ENCODE measurements around the gene DDX27. TPM values are rescaled to one million over a fixed set of nuclear protein-coding genes. Genes with fewer than 3 reads are reported as not detected.
A peak's percentile ranks its signal among the peaks of the same experiment; 100 is the strongest.

Gene DDX27
- polyA plus RNA-seq, 1 experiment, result 31.9 TPM

GRCh38 chr20:49234831-49235230, 15.6 kb downstream of the DDX27 start:
- DNase-seq (ENCODE audit: low read depth), result no peak
- ChIA-PET CTCF (interaction anchor here (0.6 to 2.5 kb wide), 2 partner anchors 11 to 240 kb away, joined by 3 to 7 read pairs; no protein-coding TSS in a partner anchor), POLR2A (no interaction called here)
- Histone ChIP-seq H3K36me3 (ENCODE audit: control insufficient read depth, insufficient read depth, low read length) (peaks cover 32% of the 10 kb centered on the region), H3K4me3 (ENCODE audit: low read depth, low read length) (no peak overlapping the region), H3K27me3 (ENCODE audit: control insufficient read depth, insufficient read depth, low read length) (no peaks in the 10 kb centered on the region)
- no peak for TF ChIP-seq CTCF (IDR thresholded peaks at IDR 0.05; ENCODE audit: insufficient read depth, low read depth, low read length)

DNA sequence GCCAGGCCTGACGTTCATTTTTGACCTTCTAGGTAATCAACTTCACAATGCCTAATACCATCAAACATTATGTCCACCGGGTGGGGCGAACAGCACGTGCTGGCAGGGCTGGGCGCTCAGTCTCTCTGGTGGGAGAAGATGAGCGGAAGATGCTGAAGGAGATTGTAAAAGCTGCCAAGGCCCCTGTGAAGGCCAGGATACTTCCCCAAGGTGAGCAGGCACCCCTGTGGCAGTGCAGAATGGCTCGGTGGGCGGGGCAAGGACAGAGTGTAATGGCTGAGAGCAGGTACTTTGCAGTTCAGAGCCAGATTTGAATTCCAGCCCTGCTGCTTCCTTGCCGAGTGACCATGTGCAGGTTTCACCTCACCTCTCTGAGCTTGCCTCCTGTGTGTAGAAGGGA, 17.1 kb downstream of the DDX27 start:
- TF ChIP-seq CTCF (IDR thresholded peaks at IDR 0.05; ENCODE audit: insufficient read depth, low read depth, low read length), result no peak
- POLR2A ChIA-PET, result no interaction called here
- H3K4me3 ChIP-seq (ENCODE audit: low read depth, low read length), result no peak overlapping the region
- H3K36me3 ChIP-seq (ENCODE audit: control insufficient read depth, insufficient read depth, low read length), result peaks cover 25% of the 10 kb centered on the region
- H3K27me3 ChIP-seq (ENCODE audit: control insufficient read depth, insufficient read depth, low read length), result no peaks in the 10 kb centered on the region
- no peak for DNase-seq (ENCODE audit: low read depth)
- CTCF ChIA-PET, result interaction anchor here (0.7 to 2.3 kb wide), 3 partner anchors 10 to 112 kb away, joined by 3 to 24 read pairs (median 4); no protein-coding TSS in a partner anchor

DNA sequence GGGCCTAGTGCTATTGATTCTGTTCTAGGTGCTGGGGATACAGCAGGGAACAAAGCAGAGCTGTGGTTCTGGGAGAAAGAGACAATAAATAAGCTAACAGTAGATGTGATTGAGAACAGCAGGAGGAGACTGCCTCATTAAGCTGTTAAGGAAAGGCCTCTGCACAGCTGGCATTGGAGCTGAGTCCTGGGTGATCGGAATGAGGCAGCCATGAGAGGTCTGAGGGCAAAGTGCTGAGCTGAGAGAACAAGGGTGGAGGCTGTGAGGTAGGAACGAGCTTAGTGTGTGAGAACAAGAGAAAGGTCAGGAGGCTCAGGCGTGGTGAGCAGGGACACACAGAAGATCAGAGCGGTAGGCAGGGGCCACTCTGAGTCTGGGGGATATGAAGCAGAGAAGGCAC, 18.3 kb downstream of the DDX27 start:
- Histone ChIP-seq H3K36me3 (ENCODE audit: control insufficient read depth, insufficient read depth, low read length) (peaks cover 28% of the 10 kb centered on the region), H3K27me3 (ENCODE audit: control insufficient read depth, insufficient read depth, low read length) (no peaks in the 10 kb centered on the region), H3K4me3 (ENCODE audit: low read depth, low read length) (no peak overlapping the region)
- no peak for DNase-seq (ENCODE audit: low read depth)
- ChIA-PET CTCF (interaction anchor here (0.6 to 2.3 kb wide), 4 partner anchors 9 to 464 kb away, joined by 3 to 24 read pairs (median 6); no protein-coding TSS in a partner anchor), POLR2A (no interaction called here)
- TF ChIP-seq CTCF (IDR thresholded peaks at IDR 0.05; ENCODE audit: insufficient read depth, low read depth, low read length), result no peak

GRCh38 chr20:49245921-49246740, 26.9 kb downstream of the DDX27 start:
- CTCF ChIA-PET, result interaction anchor here (0.6 to 4.2 kb wide), 17 partner anchors 8 to 81 kb away, joined by 3 to 75 read pairs (median 4); partner anchors contain the start of gene DDX27
- peak; percentile 80 for TF ChIP-seq CTCF (IDR thresholded peaks at IDR 0.05; ENCODE audit: insufficient read depth, low read depth, low read length)

GRCh38 chr20:49247169-49247723, 28.0 kb downstream of the DDX27 start:
- ChIA-PET CTCF (interaction anchor here (0.7 to 4.2 kb wide), 12 partner anchors 10 to 80 kb away, joined by 3 to 75 read pairs (median 4); partner anchors contain the start of gene DDX27), POLR2A (interaction anchor here (0.7 kb wide), 1 partner anchor 354 kb away, joined by 4 read pairs; no protein-coding TSS in a partner anchor)
- DNase-seq (ENCODE audit: low read depth), result no peak
- Histone ChIP-seq H3K27me3 (ENCODE audit: control insufficient read depth, insufficient read depth, low read length) (no peaks in the 10 kb centered on the region), H3K4me3 (ENCODE audit: low read depth, low read length) (no peak overlapping the region), H3K36me3 (ENCODE audit: control insufficient read depth, insufficient read depth, low read length) (peaks cover 40% of the 10 kb centered on the region)
- no peak for TF ChIP-seq CTCF (IDR thresholded peaks at IDR 0.05; ENCODE audit: insufficient read depth, low read depth, low read length)

More at GRCh38 chr20:49245921-49246740, 26.9 kb downstream of the DDX27 start:
- peaks cover 39% of the 10 kb centered on the region for H3K36me3 ChIP-seq (ENCODE audit: control insufficient read depth, insufficient read depth, low read length)
- H3K4me3 ChIP-seq (ENCODE audit: low read depth, low read length), result no peak overlapping the region
- no peaks in the 10 kb centered on the region for H3K27me3 ChIP-seq (ENCODE audit: control insufficient read depth, insufficient read depth, low read length)
- no peak for DNase-seq (ENCODE audit: low read depth)
- POLR2A ChIA-PET, result no interaction called here

All from BJ (cell line).